COR-L47 (cell line): ENCODE data around the gene MRGPRF.
"Not testable (repeated sequence)": the region's sequence is repeated elsewhere in the genome, so short reads cannot be mapped to it uniquely, and the experiment has no call there.

Experiments
- DNase-seq: peaks from one replicate; lab custom pipeline; 2025; lab: John Stamatoyannopoulos, UW

MRGPRF gene

DNA sequence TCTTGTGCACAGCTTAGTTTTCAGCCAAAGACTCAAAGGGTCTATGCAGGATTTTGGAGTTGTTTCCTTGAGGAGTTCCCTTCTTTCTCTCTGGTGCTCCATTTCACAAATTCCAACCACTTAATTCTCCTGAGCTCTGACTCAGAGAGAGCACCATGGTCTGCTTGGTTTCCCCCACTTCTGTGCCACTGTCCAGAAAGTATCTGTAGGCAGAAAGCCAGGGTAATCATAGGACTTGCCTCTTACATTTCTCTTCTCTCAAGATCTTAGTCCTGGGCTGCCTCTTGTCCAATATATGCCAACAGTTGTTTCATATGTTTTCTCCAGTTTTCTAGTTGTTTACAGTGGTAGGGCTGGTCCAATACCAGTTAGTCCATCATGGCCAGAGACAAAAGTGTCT lies 25.8 kb downstream of the MRGPRF start:
- no peak for DNase-seq

DNA sequence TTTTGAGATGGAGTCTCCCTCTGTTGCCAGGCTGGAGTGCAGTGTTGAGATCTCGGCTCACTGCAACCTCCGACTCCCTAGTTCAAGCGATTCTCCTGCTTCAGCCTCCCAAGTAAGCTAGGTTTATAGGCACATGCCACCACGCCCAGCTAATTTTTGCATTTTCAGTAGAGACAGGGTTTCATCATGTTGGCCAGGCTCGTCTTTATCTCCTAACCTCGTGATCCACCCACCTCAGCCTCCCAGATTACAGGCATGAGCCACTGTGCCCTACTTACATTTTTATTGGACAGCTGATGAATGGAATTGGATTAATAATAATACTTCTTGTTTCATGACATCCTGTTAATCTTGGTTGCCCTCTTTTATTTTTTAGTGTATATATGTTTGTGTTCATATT lies 29.2 kb downstream of the MRGPRF start:
- no peak for DNase-seq

- DNase-seq, result no peak
These were observed 30.9 kb downstream of the MRGPRF start for GRCh38 chr11:68982134-68982533.

DNA sequence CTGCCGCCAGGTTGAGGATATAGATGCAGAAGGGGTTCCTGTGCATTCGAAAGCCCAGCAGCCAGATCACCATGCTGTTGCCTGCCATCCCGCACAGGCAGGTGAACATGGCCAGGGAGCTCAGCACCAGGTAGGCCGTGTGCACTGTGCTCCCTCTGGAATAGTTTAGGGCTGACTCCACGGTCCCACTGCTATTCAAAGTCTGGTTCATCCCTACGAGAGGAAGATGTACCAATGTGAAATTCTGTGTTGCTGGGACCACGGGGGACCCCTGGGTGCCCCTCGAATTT lies 32.3 kb downstream of the MRGPRF start, which contains the start of gene MRGPRD:
Gene MRGPRD, minus strand, starts transcription at position 211 of the 290 bp plus-strand sequence. Its CDS starts 0 bp downstream, at position 211.
- no peak for DNase-seq

- DNase-seq, result no peak
These were observed 32.9 kb downstream of the MRGPRF start for GRCh38 chr11:68979931-68980775.

DNA sequence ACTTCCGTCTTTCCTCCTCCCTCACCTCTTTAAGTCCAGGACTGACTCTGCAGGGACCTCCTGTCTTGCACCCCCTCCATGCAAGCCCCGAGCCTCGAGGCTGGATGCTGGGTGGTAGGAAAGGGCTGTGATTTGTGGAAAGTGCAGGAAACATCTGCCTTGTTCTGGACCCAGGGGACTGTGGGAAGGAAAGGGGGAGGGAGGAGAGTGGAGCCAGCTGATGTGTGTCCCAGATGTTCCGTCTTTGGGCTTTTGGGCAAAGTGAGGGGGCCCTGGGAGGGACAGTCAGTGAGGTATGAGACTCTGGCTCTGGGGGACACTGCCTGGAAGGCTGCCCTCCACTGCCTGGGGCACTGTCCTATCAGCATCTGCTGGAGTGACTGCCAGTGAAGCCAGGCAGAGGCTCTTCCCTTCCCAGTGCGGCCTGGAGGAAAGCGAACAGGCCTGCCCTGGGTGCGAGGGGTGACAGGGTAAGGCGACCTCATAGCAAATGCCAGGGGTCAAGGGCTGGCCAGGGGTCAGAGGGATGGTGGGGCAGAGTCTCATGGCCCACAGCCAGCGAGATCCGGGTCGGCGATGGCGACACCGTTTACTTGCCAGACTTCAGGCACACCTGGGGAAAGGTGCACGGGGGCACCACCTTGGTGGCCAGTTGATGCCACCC lies 34.0 kb downstream of the MRGPRF start:
- DNase-seq, result no peak

GRCh38 chr11:68978626-68978930 lies 34.5 kb downstream of the MRGPRF start:
- no peak for DNase-seq

DNA sequence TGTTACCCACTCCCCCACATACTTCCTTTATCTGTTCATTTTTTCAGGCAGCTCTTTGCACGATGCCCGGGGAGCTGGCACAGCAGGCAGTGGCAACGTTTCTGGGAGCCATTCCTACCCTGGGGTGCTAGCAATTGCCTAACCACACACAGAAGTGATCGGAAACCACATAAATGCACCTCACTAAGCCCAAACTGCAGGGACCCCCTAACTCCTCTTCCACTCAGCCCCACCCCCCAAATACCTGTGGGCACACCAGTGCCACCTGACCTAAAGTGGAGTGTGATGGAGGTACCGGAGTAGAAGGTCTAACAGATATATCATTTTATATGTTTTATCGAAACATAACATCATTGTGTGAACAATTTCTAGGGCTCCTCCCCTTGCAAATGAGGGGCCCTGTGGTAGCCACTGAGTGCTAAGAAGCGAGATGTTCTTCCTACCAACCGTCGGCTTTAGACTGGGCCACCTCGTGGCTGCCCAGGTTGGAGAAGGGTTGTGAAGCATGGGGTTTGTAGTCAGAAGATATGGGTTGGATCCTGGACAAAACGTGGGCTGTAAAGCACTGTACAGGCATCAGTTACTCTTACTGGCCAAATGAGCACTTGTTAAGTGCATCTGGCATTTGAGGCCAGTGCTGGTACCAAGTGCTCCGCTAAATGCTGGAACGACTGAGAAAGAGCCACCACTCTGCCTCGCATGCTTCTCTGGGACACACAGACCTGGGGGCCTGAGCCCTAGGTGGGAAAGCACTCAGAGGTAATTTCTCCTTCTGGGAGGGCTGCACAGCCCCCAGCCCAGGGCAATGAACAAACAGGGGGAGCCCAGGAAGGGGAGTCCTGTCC lies 35.0 kb downstream of the MRGPRF start:
- no peak for DNase-seq

- DNase-seq, result no peak
These were observed 36.5 kb downstream of the MRGPRF start for GRCh38 chr11:68976563-68976962.

DNA sequence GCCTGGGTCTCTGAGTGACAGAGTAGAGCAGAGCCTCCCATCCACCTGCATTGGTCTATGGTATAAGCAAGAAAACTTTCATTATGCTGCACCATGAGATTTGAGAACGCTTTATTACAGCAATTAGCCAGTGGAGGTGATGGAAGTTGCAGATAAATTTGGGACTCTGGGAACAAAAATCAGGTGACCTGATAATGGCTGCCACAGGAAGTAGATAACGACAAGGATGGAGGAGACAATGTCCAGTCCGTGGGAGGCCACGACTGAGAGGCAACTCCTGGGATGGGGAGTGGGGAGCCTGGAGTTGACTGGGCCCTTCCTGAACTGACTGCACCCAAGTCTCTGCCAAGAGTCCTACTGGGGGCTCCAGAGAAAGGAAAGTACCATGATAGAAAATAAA lies 37.0 kb downstream of the MRGPRF start:
- DNase-seq, result no peak

DNA sequence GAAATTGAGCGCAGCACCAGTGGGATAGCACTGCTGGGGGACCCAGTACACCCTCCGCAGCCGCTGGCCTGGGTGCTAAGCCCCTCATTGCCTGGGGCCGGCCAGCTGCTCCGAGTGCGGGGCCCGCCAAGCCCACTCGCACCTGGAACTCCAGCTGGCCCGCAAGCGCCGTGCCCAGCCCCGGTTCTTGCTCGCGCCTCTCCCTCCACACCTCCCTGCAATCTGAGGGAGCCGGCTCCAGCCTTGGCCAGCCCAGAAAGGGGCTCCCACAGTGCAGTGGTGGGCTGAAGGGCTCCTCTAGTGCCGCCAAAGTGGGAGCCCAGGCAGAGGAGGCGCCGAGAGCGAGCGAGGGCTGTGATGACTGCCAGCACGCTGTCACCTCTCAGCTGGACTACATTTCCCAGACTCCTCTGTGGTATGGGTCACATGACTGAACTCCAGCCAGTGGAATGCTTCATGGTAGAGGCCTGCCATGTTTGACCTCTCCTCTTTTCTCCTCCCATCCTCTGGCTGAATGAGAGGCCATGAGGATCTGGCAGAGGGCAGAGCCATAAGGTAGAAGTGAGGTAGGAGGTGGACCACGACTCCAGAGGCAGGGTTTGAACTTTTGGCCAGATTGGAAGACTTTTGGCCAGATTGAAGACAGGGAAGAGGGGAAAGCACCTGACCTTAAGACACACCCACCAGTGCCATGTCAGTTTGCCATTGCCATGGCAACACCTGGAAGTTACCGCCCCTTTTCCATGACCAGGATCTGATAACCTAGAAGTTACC lies 38.4 kb downstream of the MRGPRF start:
- no peak for DNase-seq

GRCh38 chr11:68973706-68974105 lies 39.3 kb downstream of the MRGPRF start:
- DNase-seq, result not testable (repeated sequence)

GRCh38 chr11:68973219-68973618 lies 39.8 kb downstream of the MRGPRF start:
- no peak for DNase-seq

GRCh38 chr11:68970921-68971636 lies 42.0 kb downstream of the MRGPRF start:
- no peak for DNase-seq

GRCh38 chr11:68969386-68969785 lies 43.7 kb downstream of the MRGPRF start:
- no peak for DNase-seq

DNA sequence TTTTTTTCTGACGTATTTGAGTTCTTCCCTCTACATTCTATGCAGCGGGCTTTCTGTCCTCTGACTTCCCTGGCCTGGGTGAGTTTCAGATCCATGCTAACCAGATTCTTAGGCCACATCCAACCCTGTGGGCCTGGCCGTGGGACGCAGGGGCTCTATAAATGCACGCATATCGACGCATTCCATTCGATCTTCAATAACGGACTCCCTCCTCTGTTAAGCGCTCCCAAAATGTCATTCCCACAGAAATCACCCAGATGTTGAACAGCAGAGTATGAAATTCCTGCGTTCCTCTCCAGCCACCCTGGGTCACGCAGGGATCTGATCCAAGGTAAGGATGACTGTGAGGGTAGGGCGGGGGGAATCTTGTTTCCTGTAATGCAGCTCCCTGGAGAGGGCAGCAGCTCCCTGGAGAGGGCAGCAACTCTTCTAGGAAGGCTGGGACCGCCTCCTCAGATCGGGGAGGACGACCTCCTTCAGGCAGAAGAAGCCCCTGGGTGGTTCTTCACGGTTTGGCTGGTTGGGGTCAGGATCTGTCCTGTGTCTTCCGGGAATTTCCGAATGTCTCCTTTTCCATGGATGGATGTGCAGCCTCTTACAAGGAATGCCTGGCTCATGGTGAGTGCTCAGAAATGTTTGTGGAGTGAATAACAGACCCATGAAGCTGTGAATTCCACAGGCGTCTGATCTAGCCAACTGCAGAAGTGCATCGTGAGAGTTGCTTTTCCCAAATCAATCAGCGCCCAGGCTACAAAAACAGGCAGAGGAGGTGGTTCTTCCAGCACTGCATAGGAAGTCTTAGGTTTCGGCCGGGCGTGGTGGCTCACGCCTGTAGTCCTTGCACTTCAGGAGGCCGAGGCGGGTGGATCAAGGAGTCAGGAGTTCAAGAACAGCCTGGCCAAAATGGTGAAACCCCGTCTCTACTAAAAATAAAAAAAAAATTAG lies 44.5 kb downstream of the MRGPRF start:
- DNase-seq, result no peak

DNA sequence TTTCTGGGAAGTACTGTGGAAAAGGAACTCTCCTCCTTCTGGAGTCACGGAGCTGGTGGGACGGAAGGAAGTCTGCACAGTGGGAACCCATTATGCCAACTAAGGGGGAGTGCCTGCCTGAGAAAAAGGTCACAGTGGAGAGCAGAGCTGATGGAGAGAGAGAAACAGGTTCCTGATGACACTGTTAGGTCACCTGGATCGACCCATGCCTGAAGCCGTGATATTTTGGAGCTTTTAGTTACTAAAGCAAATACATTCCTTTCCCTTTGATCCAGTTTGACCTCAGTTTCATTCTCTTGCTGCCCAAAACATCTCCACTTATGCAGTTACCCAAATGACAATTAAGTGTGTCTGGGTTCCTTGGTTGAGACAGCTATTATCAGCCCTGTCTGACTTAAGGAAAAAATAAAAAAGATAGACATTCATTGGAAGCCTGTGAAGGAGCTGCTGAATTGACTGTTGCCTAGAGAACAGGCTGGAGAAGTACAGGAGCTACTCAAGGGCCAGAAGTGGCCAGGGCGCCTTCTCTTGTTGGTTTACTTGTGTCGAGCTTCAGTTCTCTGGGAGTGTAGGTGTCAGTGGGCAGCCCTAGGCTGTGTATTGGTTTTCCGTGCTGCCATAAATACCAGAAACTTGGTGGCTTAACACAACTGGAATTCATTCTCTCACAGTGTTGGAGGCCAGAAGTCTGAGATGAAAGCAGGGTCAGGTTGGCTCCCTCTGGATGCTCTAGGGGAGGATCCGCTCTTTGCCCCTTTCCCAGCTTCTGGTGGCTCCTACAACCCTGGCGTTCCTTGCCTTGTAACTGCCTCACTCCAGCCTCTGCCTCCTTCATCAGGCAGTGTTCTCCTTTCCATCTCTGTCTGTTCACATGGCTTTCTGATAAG lies 45.9 kb downstream of the MRGPRF start:
- no peak for DNase-seq

GRCh38 chr11:68965901-68966853 lies 46.9 kb downstream of the MRGPRF start:
- no peak for DNase-seq
